Measurements from ENCODE around the gene SGK1. TPM values are rescaled to one million over a fixed set of nuclear protein-coding genes. Genes with fewer than 3 reads are reported as not detected.
"Not testable (repeated sequence)": the region's sequence is repeated elsewhere in the genome, so short reads cannot be mapped to it uniquely, and the experiment has no call there.

The SGK1 gene
- total RNA-seq, 1 donor from 2014 or later: 15.8 TPM

DNA sequence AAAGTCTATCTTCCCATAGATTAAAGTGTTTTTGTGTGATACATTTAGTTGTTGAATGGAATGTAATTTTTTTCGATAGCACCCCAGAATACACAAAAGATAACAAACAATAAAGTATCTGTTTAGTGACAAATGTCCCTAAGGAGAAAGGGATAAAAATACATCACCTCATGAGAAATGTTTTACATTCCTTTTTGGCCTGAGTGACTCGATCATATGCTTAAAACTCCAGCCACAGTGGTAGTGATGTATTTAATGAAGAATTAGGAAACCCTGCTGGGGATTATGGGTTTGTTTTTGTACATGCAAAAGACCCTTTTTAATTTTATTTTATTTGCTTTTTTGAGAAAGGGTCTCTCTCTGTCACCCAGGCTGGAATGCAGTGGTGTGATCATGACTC lies 4.3 kb upstream of the SGK1 start:
- Mint-ChIP-seq H3K9me3 (peaks cover 2% of the 10 kb centered on the region), H3K27me3 (ENCODE audit: insufficient read depth, low read depth) (peaks cover 14% of the 10 kb centered on the region)

DNA sequence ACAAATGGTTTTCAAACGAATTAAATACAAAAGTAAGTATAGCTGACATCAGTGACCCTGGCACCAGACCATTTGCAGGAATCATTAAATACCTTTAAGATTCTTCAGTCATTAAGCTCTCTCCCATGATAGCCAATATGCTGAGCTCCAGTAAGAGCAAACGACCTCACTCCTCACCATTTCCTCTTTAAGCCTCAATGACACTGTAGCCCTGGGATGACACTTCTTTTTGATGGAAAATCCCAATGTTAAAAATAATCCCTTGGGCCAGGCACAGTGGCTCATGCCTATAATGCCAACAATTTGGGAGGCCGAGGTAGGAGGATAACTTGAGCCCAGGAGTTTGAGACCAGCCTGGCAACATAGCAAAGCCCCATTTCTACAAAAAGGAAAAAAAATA lies 3.3 kb upstream of the SGK1 start:
- no peak overlapping the region for H3K4me3 ChIP-seq
- H3K9ac ChIP-seq: no peak overlapping the region
- peaks cover 15% of the 10 kb centered on the region for H3F3A ChIP-seq (ENCODE audit: low read depth)
- no peaks in the 10 kb centered on the region for H4K20me1 ChIP-seq (ENCODE audit: low read depth)
- no peaks in the 10 kb centered on the region for H3K9me3 ChIP-seq (ENCODE audit: low read depth)
- peaks cover 18% of the 10 kb centered on the region for H3K4me1 ChIP-seq
- H3K4me3 Mint-ChIP-seq: no peak overlapping the region
- peaks cover 17% of the 10 kb centered on the region for H3K27me3 Mint-ChIP-seq (ENCODE audit: insufficient read depth, low read depth)
- H3K27ac Mint-ChIP-seq: no peak overlapping the region
- TF ChIP-seq EZH2 (IDR thresholded peaks at IDR 0.05): no peak
- TF ChIP-seq EZH2phosphoT487 (IDR thresholded peaks at IDR 0.05): no peak
- TF ChIP-seq, protein P1, sequence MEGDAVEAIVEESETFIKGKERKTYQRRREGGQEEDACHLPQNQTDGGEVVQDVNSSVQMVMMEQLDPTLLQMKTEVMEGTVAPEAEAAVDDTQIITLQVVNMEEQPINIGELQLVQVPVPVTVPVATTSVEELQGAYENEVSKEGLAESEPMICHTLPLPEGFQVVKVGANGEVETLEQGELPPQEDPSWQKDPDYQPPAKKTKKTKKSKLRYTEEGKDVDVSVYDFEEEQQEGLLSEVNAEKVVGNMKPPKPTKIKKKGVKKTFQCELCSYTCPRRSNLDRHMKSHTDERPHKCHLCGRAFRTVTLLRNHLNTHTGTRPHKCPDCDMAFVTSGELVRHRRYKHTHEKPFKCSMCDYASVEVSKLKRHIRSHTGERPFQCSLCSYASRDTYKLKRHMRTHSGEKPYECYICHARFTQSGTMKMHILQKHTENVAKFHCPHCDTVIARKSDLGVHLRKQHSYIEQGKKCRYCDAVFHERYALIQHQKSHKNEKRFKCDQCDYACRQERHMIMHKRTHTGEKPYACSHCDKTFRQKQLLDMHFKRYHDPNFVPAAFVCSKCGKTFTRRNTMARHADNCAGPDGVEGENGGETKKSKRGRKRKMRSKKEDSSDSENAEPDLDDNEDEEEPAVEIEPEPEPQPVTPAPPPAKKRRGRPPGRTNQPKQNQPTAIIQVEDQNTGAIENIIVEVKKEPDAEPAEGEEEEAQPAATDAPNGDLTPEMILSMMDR (IDR thresholded peaks at IDR 0.05): no peak
- H3K4me2 ChIP-seq: no peak overlapping the region
- no peaks in the 10 kb centered on the region for H3K79me2 ChIP-seq (ENCODE audit: low read depth)
- no peaks in the 10 kb centered on the region for H3K36me3 ChIP-seq
- no peak overlapping the region for H3K27ac ChIP-seq
- H2AFZ ChIP-seq (replicated peaks): no peak overlapping the region
- DNase-seq (ENCODE audit: low spot score): no peak
- peaks cover 17% of the 10 kb centered on the region for H3K4me1 Mint-ChIP-seq
- peaks cover 1% of the 10 kb centered on the region for H3K9me3 Mint-ChIP-seq
- peaks cover 13% of the 10 kb centered on the region for H3K27me3 ChIP-seq
- no peaks in the 10 kb centered on the region for H3K36me3 Mint-ChIP-seq

More for the DNA sequence above, 4.3 kb upstream of the SGK1 start:
- H3K4me1 ChIP-seq: peaks cover 8% of the 10 kb centered on the region
- Mint-ChIP-seq H3K36me3 (no peaks in the 10 kb centered on the region), H3K27ac (no peak overlapping the region), H3K4me3 (no peak overlapping the region), H3K4me1 (peaks cover 11% of the 10 kb centered on the region)
- H3K36me3 ChIP-seq: no peaks in the 10 kb centered on the region
- peaks cover 13% of the 10 kb centered on the region for H3K27me3 ChIP-seq
- no peak overlapping the region for H3K9ac ChIP-seq
- H3K4me2 ChIP-seq: no peak overlapping the region
- H2AFZ ChIP-seq (replicated peaks): no peak overlapping the region
- H3K4me3 ChIP-seq: no peak overlapping the region
- no peak overlapping the region for H3K27ac ChIP-seq
- DNase-seq (ENCODE audit: low spot score): no peak
- no peaks in the 10 kb centered on the region for H4K20me1 ChIP-seq (ENCODE audit: low read depth)
- TF ChIP-seq, protein P1 (IDR thresholded peaks at IDR 0.05): no peak
- TF ChIP-seq EZH2 (IDR thresholded peaks at IDR 0.05) (no peak), EZH2phosphoT487 (IDR thresholded peaks at IDR 0.05) (no peak)
- H3K9me3 ChIP-seq (ENCODE audit: low read depth): no peaks in the 10 kb centered on the region
- H3K79me2 ChIP-seq (ENCODE audit: low read depth): no peaks in the 10 kb centered on the region
- peaks cover 14% of the 10 kb centered on the region for H3F3A ChIP-seq (ENCODE audit: low read depth)

DNA sequence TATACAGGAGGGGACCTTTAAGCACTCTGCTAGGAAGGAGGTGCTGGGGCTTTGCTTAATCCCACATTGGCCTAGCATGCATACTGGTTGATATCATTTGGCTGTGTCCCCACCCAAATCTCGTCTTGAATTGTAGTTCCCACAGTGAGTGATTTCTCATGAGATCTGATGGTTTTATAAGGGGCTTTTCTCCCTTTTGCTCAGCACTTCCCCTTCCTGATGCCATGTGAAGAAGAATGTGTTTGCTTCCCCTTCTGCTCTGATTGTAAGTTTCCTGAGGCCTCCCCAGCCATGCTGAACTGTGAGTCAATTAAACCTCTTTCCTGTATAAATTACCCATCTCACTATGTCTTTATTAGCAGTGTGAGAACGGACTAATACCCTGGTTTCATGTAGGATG lies 1.8 kb upstream of the SGK1 start:
- Histone ChIP-seq H3F3A (ENCODE audit: low read depth) (peaks cover 15% of the 10 kb centered on the region), H3K4me1 (peaks cover 22% of the 10 kb centered on the region), H3K27me3 (peaks cover 13% of the 10 kb centered on the region)
- H3K36me3 ChIP-seq; H3K9me3 ChIP-seq (ENCODE audit: low read depth); H3K79me2 ChIP-seq (ENCODE audit: low read depth); H3K27ac ChIP-seq; H3K36me3 Mint-ChIP-seq; H2AFZ ChIP-seq (replicated peaks); DNase-seq (ENCODE audit: low spot score); H3K4me3 Mint-ChIP-seq; H3K4me2 ChIP-seq; H3K27ac Mint-ChIP-seq; H4K20me1 ChIP-seq (ENCODE audit: low read depth); H3K9ac ChIP-seq; H3K4me3 ChIP-seq; H3K9me3 Mint-ChIP-seq: not testable (repeated sequence)
- H3K4me1 Mint-ChIP-seq: peaks cover 17% of the 10 kb centered on the region
- H3K27me3 Mint-ChIP-seq (ENCODE audit: insufficient read depth, low read depth): peaks cover 19% of the 10 kb centered on the region

DNA sequence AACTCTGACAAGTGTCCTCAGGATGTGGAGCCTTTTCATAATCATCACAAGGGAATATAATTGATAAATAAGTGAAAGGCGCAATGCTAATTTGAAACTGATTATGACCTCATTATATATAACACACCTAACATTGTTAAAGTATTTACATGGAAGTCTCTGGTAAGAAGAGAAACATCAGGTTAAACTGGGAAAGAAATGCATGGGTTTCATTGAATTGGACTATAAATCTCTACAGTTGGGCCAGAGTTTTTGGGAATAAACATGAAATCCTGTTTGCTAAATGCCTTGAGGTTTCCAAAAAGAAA lies 1.0 kb upstream of the SGK1 start:
- H3K4me1 Mint-ChIP-seq: peaks cover 17% of the 10 kb centered on the region
- H3K27ac ChIP-seq: no peak overlapping the region
- H3K9ac ChIP-seq: no peak overlapping the region
- H4K20me1 ChIP-seq (ENCODE audit: low read depth): no peaks in the 10 kb centered on the region
- no peak overlapping the region for H3K4me3 ChIP-seq
- DNase-seq (ENCODE audit: low spot score): no peak
- H3K9me3 ChIP-seq (ENCODE audit: low read depth): no peaks in the 10 kb centered on the region
- no peaks in the 10 kb centered on the region for H3K9me3 Mint-ChIP-seq
- H3K36me3 ChIP-seq: no peaks in the 10 kb centered on the region
- TF ChIP-seq EZH2 (IDR thresholded peaks at IDR 0.05): no peak
- TF ChIP-seq EZH2phosphoT487 (IDR thresholded peaks at IDR 0.05): no peak
- TF ChIP-seq, protein P1 (IDR thresholded peaks at IDR 0.05): no peak
- no peaks in the 10 kb centered on the region for H3K79me2 ChIP-seq (ENCODE audit: low read depth)
- no peak overlapping the region for H3K4me2 ChIP-seq
- H3K27me3 ChIP-seq: peaks cover 13% of the 10 kb centered on the region
- H3K4me3 Mint-ChIP-seq: peak overlapping the region; percentile 46
- no peak overlapping the region for H3K27ac Mint-ChIP-seq
- H2AFZ ChIP-seq (replicated peaks): no peak overlapping the region
- no peaks in the 10 kb centered on the region for H3K36me3 Mint-ChIP-seq
- peaks cover 22% of the 10 kb centered on the region for H3K4me1 ChIP-seq
- H3K27me3 Mint-ChIP-seq (ENCODE audit: insufficient read depth, low read depth): peaks cover 19% of the 10 kb centered on the region
- peaks cover 15% of the 10 kb centered on the region for H3F3A ChIP-seq (ENCODE audit: low read depth)
